GM10266 (cell line): Measurements from ENCODE around the gene RBM26.

ENCODE experiments used
- DNase-seq: peaks from one replicate; pipeline ENCODE4 v3.0.0; 2012; ENCODE audit errors: extremely low spot score
- TF ChIP-seq, protein P1 (sequence below): IDR thresholded peaks from 2 replicates; pipeline ENCODE4 v1.5.1; 2012; ENCODE audit warnings: mild to moderate bottlenecking, low read depth; ENCODE audit not compliant: control insufficient read depth, insufficient read depth; ENCODE audit errors: missing control alignments

The RBM26 gene, protein sequence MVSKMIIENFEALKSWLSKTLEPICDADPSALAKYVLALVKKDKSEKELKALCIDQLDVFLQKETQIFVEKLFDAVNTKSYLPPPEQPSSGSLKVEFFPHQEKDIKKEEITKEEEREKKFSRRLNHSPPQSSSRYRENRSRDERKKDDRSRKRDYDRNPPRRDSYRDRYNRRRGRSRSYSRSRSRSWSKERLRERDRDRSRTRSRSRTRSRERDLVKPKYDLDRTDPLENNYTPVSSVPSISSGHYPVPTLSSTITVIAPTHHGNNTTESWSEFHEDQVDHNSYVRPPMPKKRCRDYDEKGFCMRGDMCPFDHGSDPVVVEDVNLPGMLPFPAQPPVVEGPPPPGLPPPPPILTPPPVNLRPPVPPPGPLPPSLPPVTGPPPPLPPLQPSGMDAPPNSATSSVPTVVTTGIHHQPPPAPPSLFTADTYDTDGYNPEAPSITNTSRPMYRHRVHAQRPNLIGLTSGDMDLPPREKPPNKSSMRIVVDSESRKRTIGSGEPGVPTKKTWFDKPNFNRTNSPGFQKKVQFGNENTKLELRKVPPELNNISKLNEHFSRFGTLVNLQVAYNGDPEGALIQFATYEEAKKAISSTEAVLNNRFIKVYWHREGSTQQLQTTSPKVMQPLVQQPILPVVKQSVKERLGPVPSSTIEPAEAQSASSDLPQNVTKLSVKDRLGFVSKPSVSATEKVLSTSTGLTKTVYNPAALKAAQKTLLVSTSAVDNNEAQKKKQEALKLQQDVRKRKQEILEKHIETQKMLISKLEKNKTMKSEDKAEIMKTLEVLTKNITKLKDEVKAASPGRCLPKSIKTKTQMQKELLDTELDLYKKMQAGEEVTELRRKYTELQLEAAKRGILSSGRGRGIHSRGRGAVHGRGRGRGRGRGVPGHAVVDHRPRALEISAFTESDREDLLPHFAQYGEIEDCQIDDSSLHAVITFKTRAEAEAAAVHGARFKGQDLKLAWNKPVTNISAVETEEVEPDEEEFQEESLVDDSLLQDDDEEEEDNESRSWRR

DNA sequence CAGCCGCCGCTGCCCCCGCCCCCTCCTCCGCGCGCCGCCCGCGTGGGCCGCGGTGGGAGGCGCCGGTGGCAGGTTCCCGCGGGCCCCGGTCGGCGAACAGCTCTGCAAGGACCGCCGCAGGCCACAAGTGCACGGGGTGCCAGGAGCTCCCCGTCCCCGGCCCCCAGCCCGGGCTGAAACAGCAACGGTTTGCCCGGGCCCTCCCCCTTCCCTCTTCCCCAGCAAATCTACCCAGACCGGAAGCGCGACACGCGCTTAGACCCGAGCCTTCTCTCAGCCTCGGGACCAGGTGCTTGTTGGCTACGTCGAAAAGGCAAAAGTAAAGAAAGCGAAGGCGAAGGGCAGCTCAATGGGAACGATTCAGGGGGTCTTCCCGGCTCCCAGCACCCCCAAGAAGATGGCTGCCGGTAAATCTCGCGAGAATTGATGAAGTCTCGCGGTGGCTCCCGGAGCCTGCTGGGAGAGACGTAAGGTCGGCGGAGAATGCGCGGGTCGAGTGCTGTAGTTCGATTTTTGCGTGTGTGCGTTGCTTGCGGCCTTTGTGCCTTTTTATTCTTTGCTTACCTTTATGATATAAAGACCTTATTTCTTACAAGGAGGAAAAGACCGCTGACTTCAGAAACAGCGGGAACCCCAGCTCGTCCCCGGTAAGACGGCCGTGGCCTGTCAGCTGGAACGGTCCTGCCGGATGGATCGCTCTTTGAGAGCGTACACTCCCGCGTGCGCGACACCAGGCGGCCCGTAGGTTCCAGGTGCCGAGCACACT, at the start of gene RBM26:
TSS of gene RBM26 (minus strand) at position 425 of the 766 bp plus-strand sequence. CDS start 481 bp downstream, outside the sequence.
- TF ChIP-seq, protein P1, sequence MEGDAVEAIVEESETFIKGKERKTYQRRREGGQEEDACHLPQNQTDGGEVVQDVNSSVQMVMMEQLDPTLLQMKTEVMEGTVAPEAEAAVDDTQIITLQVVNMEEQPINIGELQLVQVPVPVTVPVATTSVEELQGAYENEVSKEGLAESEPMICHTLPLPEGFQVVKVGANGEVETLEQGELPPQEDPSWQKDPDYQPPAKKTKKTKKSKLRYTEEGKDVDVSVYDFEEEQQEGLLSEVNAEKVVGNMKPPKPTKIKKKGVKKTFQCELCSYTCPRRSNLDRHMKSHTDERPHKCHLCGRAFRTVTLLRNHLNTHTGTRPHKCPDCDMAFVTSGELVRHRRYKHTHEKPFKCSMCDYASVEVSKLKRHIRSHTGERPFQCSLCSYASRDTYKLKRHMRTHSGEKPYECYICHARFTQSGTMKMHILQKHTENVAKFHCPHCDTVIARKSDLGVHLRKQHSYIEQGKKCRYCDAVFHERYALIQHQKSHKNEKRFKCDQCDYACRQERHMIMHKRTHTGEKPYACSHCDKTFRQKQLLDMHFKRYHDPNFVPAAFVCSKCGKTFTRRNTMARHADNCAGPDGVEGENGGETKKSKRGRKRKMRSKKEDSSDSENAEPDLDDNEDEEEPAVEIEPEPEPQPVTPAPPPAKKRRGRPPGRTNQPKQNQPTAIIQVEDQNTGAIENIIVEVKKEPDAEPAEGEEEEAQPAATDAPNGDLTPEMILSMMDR = peak; percentile 8
- DNase-seq = peak; percentile 96

DNA sequence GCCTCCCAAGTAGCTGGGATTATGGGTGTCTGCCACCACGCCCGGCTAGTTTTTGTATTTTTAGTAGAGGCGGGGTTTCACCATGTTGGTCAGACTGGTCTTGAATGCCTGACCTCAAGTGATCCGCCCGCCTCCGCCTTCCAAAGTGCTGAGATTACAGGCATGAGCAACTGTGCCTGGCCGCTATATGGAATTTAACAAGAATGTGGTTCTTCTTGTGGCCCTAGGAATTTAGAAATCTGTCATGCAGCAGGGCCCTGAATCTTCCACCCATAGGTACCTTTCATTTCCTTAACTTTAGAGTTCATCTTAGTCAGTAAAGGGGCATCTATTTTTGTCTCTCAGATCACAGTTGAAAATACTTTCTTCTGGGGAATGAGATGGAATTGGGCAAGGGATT, 49.3 kb upstream of the RBM26 start:
- no peak for DNase-seq

DNA sequence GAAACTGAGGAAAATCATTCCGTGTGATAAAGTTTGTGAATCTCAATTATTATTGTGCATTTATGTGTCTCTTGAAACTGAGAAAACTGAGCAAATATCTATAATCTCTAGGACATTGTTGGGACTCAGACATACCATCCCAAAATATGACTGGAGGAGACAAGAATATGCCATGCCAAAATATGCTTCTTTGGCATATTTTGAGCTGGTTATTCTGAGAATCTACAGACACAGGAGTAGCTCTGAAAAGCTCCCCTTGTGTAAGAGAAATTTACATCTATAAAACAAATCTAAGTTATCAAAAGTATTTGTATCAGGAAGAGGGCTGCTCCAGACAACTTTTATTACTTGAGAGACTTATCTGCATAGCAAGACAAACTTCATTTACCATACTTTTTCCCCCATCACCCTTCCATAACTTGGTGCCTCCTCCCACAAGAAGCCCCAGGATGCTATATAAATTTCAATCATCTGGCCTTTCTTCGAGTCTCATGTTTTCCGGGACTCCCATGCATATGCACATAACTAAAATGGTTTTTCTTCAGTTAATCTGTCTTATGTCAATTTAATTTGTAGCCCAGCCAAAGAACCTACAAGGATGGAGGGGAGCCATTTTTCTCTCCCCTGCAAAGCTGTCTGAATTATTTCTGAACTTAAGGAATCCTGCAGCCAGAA, 46.3 kb upstream of the RBM26 start:
- no peak for DNase-seq
- TF ChIP-seq, protein P1 = no peak

More for the DNA sequence above, 49.3 kb upstream of the RBM26 start:
- TF ChIP-seq, protein P1 = no peak

DNA sequence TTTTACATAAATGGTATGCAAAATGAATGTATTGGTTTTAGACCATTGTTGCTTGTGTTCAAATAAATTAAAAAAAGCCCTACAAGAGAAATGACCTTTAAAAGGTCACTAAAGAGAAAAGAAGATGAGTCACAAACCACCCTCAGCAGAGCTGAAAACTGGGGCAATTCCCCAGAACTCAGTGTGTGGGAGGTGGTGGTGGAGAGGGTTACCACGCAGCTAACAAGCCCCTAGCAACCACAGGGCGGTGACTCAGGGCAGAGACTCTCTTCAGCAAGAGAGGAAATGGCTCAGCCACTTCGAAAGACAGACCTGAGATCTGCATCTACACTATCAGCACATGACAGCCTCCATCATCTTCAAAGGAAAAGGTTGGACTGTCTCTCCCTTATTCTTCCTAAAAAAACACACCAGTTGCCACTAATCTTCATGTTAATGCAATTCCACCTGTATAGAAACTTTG, 45.5 kb upstream of the RBM26 start:
- peak; percentile 74 for DNase-seq
- TF ChIP-seq, protein P1 = no peak

DNA sequence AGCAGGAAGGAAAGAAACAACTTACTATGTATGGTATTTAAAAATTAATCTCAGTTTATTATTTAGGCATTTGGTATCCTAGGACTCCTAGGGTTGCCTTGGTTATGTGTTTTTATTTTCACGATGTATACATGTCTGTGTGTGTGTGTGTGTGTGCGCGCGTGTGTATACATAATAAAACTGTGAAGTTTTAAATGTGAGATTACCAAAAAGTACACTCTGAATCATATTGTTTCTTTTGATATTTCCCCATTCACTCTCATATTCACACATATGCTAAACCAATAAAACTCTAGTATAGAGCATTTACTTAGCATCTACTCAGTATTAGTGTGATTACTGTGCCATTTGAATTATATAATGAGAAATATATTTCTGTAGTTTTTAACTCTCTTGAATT, 44.1 kb upstream of the RBM26 start:
- TF ChIP-seq, protein P1 = no peak
- no peak for DNase-seq

DNA sequence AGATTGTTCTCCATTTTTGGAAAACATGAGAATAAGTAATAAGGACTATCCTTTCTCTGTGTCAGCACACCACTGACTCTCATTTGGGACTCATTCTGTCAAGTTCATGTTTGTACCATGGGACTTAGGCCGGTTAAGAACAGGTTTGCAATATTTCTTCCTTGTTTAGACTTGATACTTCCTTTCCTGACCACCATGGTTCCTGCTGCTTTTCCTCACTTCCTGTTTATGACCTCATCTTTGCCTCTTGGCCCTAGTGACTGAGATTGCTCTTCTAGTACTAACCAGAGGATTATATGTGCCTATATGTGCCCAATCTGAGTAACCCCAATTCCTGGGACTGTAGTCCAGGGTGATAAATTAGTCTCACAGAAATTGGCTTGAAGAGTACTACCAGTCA, 42.4 kb upstream of the RBM26 start:
- TF ChIP-seq, protein P1 = no peak
- no peak for DNase-seq
